SJCRH30 (cell line): ENCODE results near the gene GNLY. TPM values are rescaled to one million over a fixed set of nuclear protein-coding genes. Genes with fewer than 3 reads are reported as not detected.

Experiments
- DNase-seq, 2 experiments: peaks; one replicate each; pipeline ENCODE4 v3.0.0-alpha.2; 2015 to 2020
- H3K27ac ChIP-seq: fragments of 250-450 bp; sonication (Bioruptor Pico); 2 replicates; pipeline ENCODE4 v1.5.1; 2020; ENCODE audit warnings: mild to moderate bottlenecking, moderate library complexity
- H3K27me3 ChIP-seq: fragments of 250-450 bp; sonication (Bioruptor Pico); 2 replicates; pipeline ENCODE4 v1.5.1; 2020; ENCODE audit warnings: mild to moderate bottlenecking, moderate library complexity
- H3K36me3 ChIP-seq: fragments of 250-450 bp; sonication (Bioruptor Pico); 2 replicates; pipeline ENCODE4 v1.5.1; 2020; ENCODE audit warnings: mild to moderate bottlenecking, moderate library complexity
- H3K4me1 ChIP-seq: fragments of 250-450 bp; sonication (Bioruptor Pico); 2 replicates; pipeline ENCODE4 v1.5.1; 2020; ENCODE audit warnings: mild to moderate bottlenecking, moderate library complexity
- H3K4me3 ChIP-seq: fragments of 250-450 bp; sonication (Bioruptor Pico); 2 replicates; pipeline ENCODE4 v1.5.1; 2020; ENCODE audit warnings: mild to moderate bottlenecking, moderate library complexity
- H3K9me3 ChIP-seq: fragments of 250-450 bp; sonication (Bioruptor Pico); replicated peaks from 2 replicates; pipeline ENCODE4 v1.5.1; 2020; ENCODE audit warnings: mild to moderate bottlenecking, moderate library complexity
- total RNA-seq: library from RNA; depleted of rRNA; stranded (reverse); fragments of >200 nt; shearing (Covaris generic); gene quantifications from 2 replicates; pipeline ENCODE4 v1.2.3, GENCODE V29; 2014

Gene GNLY
- total RNA-seq, 1 experiment from 2014 or later, result not detected

GRCh38 chr2:85692039-85692645 is 2.0 kb upstream of the GNLY start:
- H3K27ac ChIP-seq, result no peak overlapping the region
- H3K4me3 ChIP-seq, result no peak overlapping the region
- peaks cover 3% of the 10 kb centered on the region; the same call in 1 of the 2 replicates for H3K4me1 ChIP-seq
- no peaks in the 10 kb centered on the region for H3K36me3 ChIP-seq
- 0 out of 2 replicates have a peak, but pooled peaks cover 2% of the 10 kb centered on the region for H3K27me3 ChIP-seq
- H3K9me3 ChIP-seq, result no peaks in the 10 kb centered on the region
- no peak for DNase-seq

- Histone ChIP-seq H3K9me3 (no peaks in the 10 kb centered on the region), H3K4me1 (no peaks in the 10 kb centered on the region), H3K27me3 (0 out of 2 replicates have a peak, but pooled peaks cover 7% of the 10 kb centered on the region), H3K4me3 (no peak overlapping the region), H3K27ac (no peak overlapping the region), H3K36me3 (no peaks in the 10 kb centered on the region)
- no peak for DNase-seq
Measured at GRCh38 chr2:85695121-85695520, 963 bp downstream of the GNLY start.

- Histone ChIP-seq H3K36me3 (no peaks in the 10 kb centered on the region), H3K4me1 (no peaks in the 10 kb centered on the region), H3K9me3 (no peaks in the 10 kb centered on the region), H3K27ac (no peak overlapping the region), H3K27me3 (0 out of 2 replicates have a peak, but pooled peaks cover 7% of the 10 kb centered on the region), H3K4me3 (no peak overlapping the region)
- no peak for DNase-seq
Measured at GRCh38 chr2:85695691-85696668, 1.8 kb downstream of the GNLY start.

GRCh38 chr2:85697096-85697495 is 2.9 kb downstream of the GNLY start:
- H3K9me3 ChIP-seq, result no peaks in the 10 kb centered on the region
- no peaks in the 10 kb centered on the region for H3K36me3 ChIP-seq
- 0 out of 2 replicates have a peak, but pooled peaks cover 7% of the 10 kb centered on the region for H3K27me3 ChIP-seq
- peaks cover 3% of the 10 kb centered on the region; the same call in 1 of the 2 replicates for H3K4me1 ChIP-seq
- no peak for DNase-seq
- H3K4me3 ChIP-seq, result no peak overlapping the region
- H3K27ac ChIP-seq, result no peak overlapping the region

GRCh38 chr2:85697716-85698115 is 3.6 kb downstream of the GNLY start:
- no peak overlapping the region for H3K4me3 ChIP-seq
- no peaks in the 10 kb centered on the region for H3K36me3 ChIP-seq
- DNase-seq, result no peak
- no peaks in the 10 kb centered on the region for H3K9me3 ChIP-seq
- peaks cover 5% of the 10 kb centered on the region; the same call in 1 of the 2 replicates for H3K4me1 ChIP-seq
- no peak overlapping the region for H3K27ac ChIP-seq
- 0 out of 2 replicates have a peak, but pooled peaks cover 7% of the 10 kb centered on the region for H3K27me3 ChIP-seq

GRCh38 chr2:85698184-85698879 is 4.2 kb downstream of the GNLY start:
- Histone ChIP-seq H3K36me3 (no peaks in the 10 kb centered on the region), H3K27ac (no peak overlapping the region), H3K4me1 (peaks cover 5% of the 10 kb centered on the region; the same call in 1 of the 2 replicates), H3K4me3 (peak overlapping the region; percentile 7; the same call in 1 of the 2 replicates), H3K27me3 (0 out of 2 replicates have a peak, but pooled peaks cover 7% of the 10 kb centered on the region), H3K9me3 (no peaks in the 10 kb centered on the region)
- no peak for DNase-seq

- 0 out of 2 replicates have a peak, but pooled peaks cover 7% of the 10 kb centered on the region for H3K27me3 ChIP-seq
- H3K36me3 ChIP-seq, result no peaks in the 10 kb centered on the region
- H3K4me3 ChIP-seq, result no peak overlapping the region
- no peak overlapping the region for H3K27ac ChIP-seq
- H3K9me3 ChIP-seq, result no peaks in the 10 kb centered on the region
- peaks cover 5% of the 10 kb centered on the region; the same call in 1 of the 2 replicates for H3K4me1 ChIP-seq
- no peak for DNase-seq
Measured at GRCh38 chr2:85698880-85699254, 4.7 kb downstream of the GNLY start.

- Histone ChIP-seq H3K36me3 (no peaks in the 10 kb centered on the region), H3K4me1 (peaks cover 5% of the 10 kb centered on the region; the same call in 1 of the 2 replicates), H3K9me3 (no peaks in the 10 kb centered on the region), H3K27me3 (0 out of 2 replicates have a peak, but pooled peaks cover 7% of the 10 kb centered on the region), H3K4me3 (no peak overlapping the region), H3K27ac (no peak overlapping the region)
- DNase-seq, result peak in 1 of 2 experiments; percentile 59
Measured at GRCh38 chr2:85699325-85699724, 5.2 kb downstream of the GNLY start.

- DNase-seq, result no peak
- Histone ChIP-seq H3K36me3 (no peaks in the 10 kb centered on the region), H3K4me1 (peaks cover 9% of the 10 kb centered on the region; the same call in 1 of the 2 replicates), H3K9me3 (no peaks in the 10 kb centered on the region), H3K27ac (no peak overlapping the region), H3K4me3 (no peak overlapping the region), H3K27me3 (0 out of 2 replicates have a peak, but pooled peaks cover 4% of the 10 kb centered on the region)
Measured at GRCh38 chr2:85702172-85702571, 8.0 kb downstream of the GNLY start.

- no peak for DNase-seq
- peaks cover 9% of the 10 kb centered on the region; the same call in 1 of the 2 replicates for H3K4me1 ChIP-seq
- H3K4me3 ChIP-seq, result no peak overlapping the region
- 0 out of 2 replicates have a peak, but pooled peaks cover 1% of the 10 kb centered on the region for H3K27me3 ChIP-seq
- no peaks in the 10 kb centered on the region for H3K36me3 ChIP-seq
- no peaks in the 10 kb centered on the region for H3K9me3 ChIP-seq
- no peak overlapping the region for H3K27ac ChIP-seq
Measured at GRCh38 chr2:85702800-85703199, 8.6 kb downstream of the GNLY start.

- Histone ChIP-seq H3K27ac (no peak overlapping the region), H3K9me3 (no peaks in the 10 kb centered on the region), H3K4me3 (no peak overlapping the region), H3K27me3 (no peaks in the 10 kb centered on the region), H3K4me1 (peaks cover 9% of the 10 kb centered on the region; the same call in 1 of the 2 replicates), H3K36me3 (no peaks in the 10 kb centered on the region)
- DNase-seq, result no peak
Measured at GRCh38 chr2:85703329-85703728, 9.2 kb downstream of the GNLY start.

GRCh38 chr2:85704038-85704437 is 9.9 kb downstream of the GNLY start:
- Histone ChIP-seq H3K9me3 (no peaks in the 10 kb centered on the region), H3K4me1 (peaks cover 9% of the 10 kb centered on the region; the same call in 1 of the 2 replicates), H3K27me3 (no peaks in the 10 kb centered on the region), H3K36me3 (no peaks in the 10 kb centered on the region), H3K27ac (no peak overlapping the region), H3K4me3 (no peak overlapping the region)
- no peak for DNase-seq

- peaks cover 9% of the 10 kb centered on the region; the same call in 1 of the 2 replicates for H3K4me1 ChIP-seq
- H3K4me3 ChIP-seq, result no peak overlapping the region
- no peaks in the 10 kb centered on the region for H3K27me3 ChIP-seq
- no peaks in the 10 kb centered on the region for H3K36me3 ChIP-seq
- H3K9me3 ChIP-seq, result no peaks in the 10 kb centered on the region
- H3K27ac ChIP-seq, result no peak overlapping the region
- DNase-seq, result no peak
Measured at GRCh38 chr2:85704800-85705679, 10.9 kb downstream of the GNLY start.
